K562 (cell line): ENCODE data around the gene ZNF641. TPM values are rescaled to one million over a fixed set of nuclear protein-coding genes. Genes with fewer than 3 reads are reported as not detected.

ENCODE experiments used
- ATAC-seq: fragments of 200-7000 bp; cut with Tn5 transposase; 3 replicates; pipeline ENCODE4 v1.9.1; 2020; ENCODE audit warnings: moderate library complexity
- BruUV-seq: library from RNA; stranded (reverse); fragments of 400-500 nt; replicated peaks from 2 replicates; lab custom pipeline; 2021; lab: Mats Ljungman, UMichigan
- CTCF ChIA-PET: fragments of 300-600 bp; formaldehyde crosslinking; extraction: SDS; loops from one replicate; lab custom pipeline; 2021; ENCODE audit warnings: low intra/inter-chr PET ratio; lab: Yijun Ruan, JAX
- POLR2A ChIA-PET: fragments of 300-600, 350-650 bp; sonication (Branson Sonifier 250); formaldehyde crosslinking; extraction: SDS; loops from one replicate; lab custom pipeline; 2021; ENCODE audit warnings: antibody characterized with exemption, inconsistent platforms; lab: Yijun Ruan, JAX
- DNase-seq, 4 experiments: peaks; one replicate each; pipeline versions ENCODE4 v3.0.0 to v3.0.0-alpha.2; 2011 to 2018; ENCODE audit warnings: low spot score in 3 of 4, mixed read lengths in 3 of 4; ENCODE audit errors: extremely low read depth in 1 of 4
- FAIRE-seq: peaks from 2 replicates; lab custom pipeline; 2011; peaks lifted over from hg19 to GRCh38; lab: Jason Lieb, UNC
- H2AFZ ChIP-seq: 2 replicates; pipeline ENCODE4 v1.6.0; 2011; ENCODE audit warnings: low read depth, low read length, control low read depth, inconsistent platforms
- H3K27ac ChIP-seq: fragments of 200-600 bp; 3 replicates; pipeline ENCODE4 v1.8.0; 2011; ENCODE audit warnings: low read depth, mild to moderate bottlenecking, control low read depth, inconsistent platforms, low read length, moderate library complexity, mixed read lengths; ENCODE audit errors: extremely low read depth
- H3K27me3 ChIP-seq, 2 experiments: fragments of 300-600 bp in 1 of 2; 2 replicates in 1 of 2; 3 replicates in 1 of 2; pipeline versions ENCODE4 v1.6.0 to v1.8.0; 2011; ENCODE audit warnings: inconsistent platforms in 2 of 2, low read length in 2 of 2, mild to moderate bottlenecking in 1 of 2, mixed read lengths in 1 of 2, moderate library complexity in 1 of 2; ENCODE audit not compliant: control insufficient read depth in 2 of 2, insufficient read depth in 2 of 2
- H3K36me3 ChIP-seq: fragments of 300-600 bp; 3 replicates; pipeline ENCODE4 v1.8.0; 2011; ENCODE audit warnings: mild to moderate bottlenecking, low read length, inconsistent platforms; ENCODE audit not compliant: control insufficient read depth, insufficient read depth
- H3K4me1 ChIP-seq, 2 experiments: fragments of 200-600 bp in 1 of 2; replicated peaks in 1 of 2; 2 replicates in 1 of 2; 3 replicates in 1 of 2; pipeline versions ENCODE4 v1.5.1 to v1.8.0; 2011; ENCODE audit warnings: inconsistent platforms in 2 of 2, low read length in 2 of 2, mild to moderate bottlenecking in 1 of 2, mixed read lengths in 1 of 2, moderate library complexity in 1 of 2; ENCODE audit not compliant: control insufficient read depth in 2 of 2, insufficient read depth in 2 of 2
- H3K4me2 ChIP-seq: 2 replicates; pipeline ENCODE4 v1.6.1; 2011; ENCODE audit warnings: low read length, control low read depth, inconsistent platforms, mixed read lengths; ENCODE audit not compliant: insufficient read depth
- H3K4me3 ChIP-seq: fragments of 200-600 bp; sonication (generic), shearing (Covaris generic); 2 replicates; pipeline ENCODE4 v1.5.1; 2016; ENCODE audit warnings: control low read depth, inconsistent platforms
- H3K79me2 ChIP-seq: fragments of 200-600 bp; 3 replicates; pipeline ENCODE4 v1.8.0; 2011; ENCODE audit warnings: low read length, inconsistent platforms; ENCODE audit not compliant: control insufficient read depth, insufficient read depth
- H3K9ac ChIP-seq, 2 experiments: 2 replicates each; pipeline versions ENCODE4 v1.6.0 to v1.6.1; 2011; ENCODE audit warnings: low read depth in 2 of 2, low read length in 2 of 2, control low read depth in 1 of 2, inconsistent platforms in 1 of 2, mild to moderate bottlenecking in 1 of 2, mixed read lengths in 1 of 2; ENCODE audit not compliant: insufficient read depth in 1 of 2
- H3K9me1 ChIP-seq: one replicate; pipeline ENCODE4 v1.6.0; 2011; ENCODE audit warnings: inconsistent platforms, mild to moderate bottlenecking, low read length, moderate library complexity; ENCODE audit not compliant: control insufficient read depth, insufficient read depth
- H3K9me3 ChIP-seq: replicated peaks from 2 replicates; pipeline ENCODE4 v1.5.1; 2011; ENCODE audit warnings: low read depth, low read length, inconsistent platforms; ENCODE audit not compliant: control insufficient read depth, insufficient read depth
- H4K20me1 ChIP-seq: replicated peaks from 2 replicates; pipeline ENCODE4 v1.6.1; 2011; ENCODE audit warnings: low read length, inconsistent platforms, mixed read lengths; ENCODE audit not compliant: control insufficient read depth, insufficient read depth
- ETS1 ChIP-seq: conservative IDR thresholded peaks from 2 replicates; pipeline ENCODE4 v1.6.1; 2011; ENCODE audit warnings: low read depth, mild to moderate bottlenecking, low read length; ENCODE audit not compliant: control insufficient read depth
- HEY1 ChIP-seq: fragments of 250-450 bp; sonication (Bioruptor Pico); IDR thresholded peaks from 2 replicates; pipeline ENCODE4 v1.5.0; 2020; ENCODE audit warnings: mild to moderate bottlenecking, moderate library complexity, borderline replicate concordance
- MED1 ChIP-seq: sonication (generic); formaldehyde crosslinking; IDR thresholded peaks from 2 replicates; pipeline ENCODE4 v1.8.1; 2023; ENCODE audit warnings: missing genetic modification reagents, borderline replicate concordance
- NFIC ChIP-seq: fragments of 450-650 bp; IDR thresholded peaks from 2 replicates; pipeline ENCODE4 v1.6.1; 2017; ENCODE audit warnings: mild to moderate bottlenecking, inconsistent platforms
- SREBF1 ChIP-seq: fragments of 150-350 bp; IDR thresholded peaks from 2 replicates; pipeline ENCODE4 v1.6.1; 2014; ENCODE audit warnings: antibody characterized with exemption, low read depth, low read length, borderline replicate concordance
- ZNF551 ChIP-seq: fragments of 250-450 bp; sonication (Bioruptor Pico); IDR thresholded peaks from 2 replicates; pipeline ENCODE4 v1.5.0; 2021; ENCODE audit warnings: mild to moderate bottlenecking, moderate library complexity
- WGBS: fragments of 100-300 bp; shearing (Covaris generic); methylation state at CpG from one replicate; pipeline ENCODE4 v1.1.6; 2016; ENCODE audit warnings: low coverage, mixed read lengths; ENCODE audit not compliant: insufficient coverage; ENCODE audit errors: missing lambda C conversion rate; 5-methylcytosine and 5-hydroxymethylcytosine counted together
- in situ Hi-C: fragments of 300-500 bp; cut with MboI; formaldehyde crosslinking; loops from 4 replicates; pipeline ENCODE4 v1.15.0; 2018; ENCODE audit warnings: inconsistent platforms, mixed read lengths
- intact Hi-C: fragments of 100-400 bp; cut with micrococcal nuclease; formaldehyde crosslinking; loops from 2 replicates; pipeline ENCODE4 v1.14.2; 2022
- polyA plus RNA-seq, 8 experiments: library from polyadenylated mRNA; depleted of rRNA in 4 of 8; stranded (reverse) in 5 of 8; unstranded in 3 of 8; fragments of >200 nt; fragmentation: Nextera tagmentation in 2 of 8; fragmentation: Illumina TruSeq in 1 of 8; extraction: Ambion mirVana in 2 of 8; extraction: Trizol in 1 of 8; gene quantifications; 2 replicates each; pipeline versions ENCODE4 v1.2.1 to v1.2.3, GENCODE V29; 2011 to 2014; ENCODE audit warnings: inconsistent platforms in 1 of 8, missing spikeins in 1 of 8
- total RNA-seq, 7 experiments: library from RNA; depleted of rRNA in 6 of 7; stranded (reverse); fragments of >200 nt in 6 of 7; fragmentation: Illumina TruSeq in 2 of 7; extraction: Trizol in 2 of 7; gene quantifications; 2 replicates each; pipeline versions ENCODE4 v1.2.1 to v1.2.3, GENCODE V29; 2011 to 2021; ENCODE audit warnings: low replicate concordance in 1 of 7
- TF ChIP-seq, protein P1 (sequence below): fragments of 250-450 bp; sonication (Bioruptor Pico); IDR thresholded peaks from 2 replicates; pipeline ENCODE4 v1.4.0; 2020
- TF ChIP-seq, protein P2 (sequence below): fragments of 250-450 bp; sonication (Bioruptor Pico); IDR thresholded peaks from 2 replicates; pipeline ENCODE4 v1.8.0; 2021; ENCODE audit warnings: mild to moderate bottlenecking, moderate library complexity

ZNF641 gene
- total and polyA plus RNA-seq, 9 of the 15 experiments (the other 6 are each of a cell fraction or from before 2014, with no cell fraction given) = 2.5 to 15.6 (median 9.2) TPM

GRCh38 chr12:48339442-48340117 is 11.1 kb downstream of the ZNF641 start:
- Histone ChIP-seq H3K27me3 (no peaks in the 10 kb centered on the region), H3K79me2 (no peaks in the 10 kb centered on the region), H3K9me1 (no peaks in the 10 kb centered on the region), H3K9ac (no peak overlapping the region), H3K4me2 (no peak overlapping the region), H3K4me3 (no peak overlapping the region), H3K27ac (no peak overlapping the region), H3K36me3 (peaks cover 19% of the 10 kb centered on the region; the same call in 2 of the 3 replicates), H3K9me3 (no peaks in the 10 kb centered on the region), H3K4me1 (no peaks in the 10 kb centered on the region), H2AFZ (no peak overlapping the region), H4K20me1 (no peaks in the 10 kb centered on the region)
- intact Hi-C loops (loop anchor here (5.0 kb wide), 1 partner anchor 113 kb away; no protein-coding TSS in a partner anchor), in situ Hi-C loops (no loop called here)
- TF ChIP-seq ETS1 = no peak
- no peak for TF ChIP-seq SREBF1
- TF ChIP-seq ZNF551 (CRISPR knock-in tag) = no peak
- no peak for TF ChIP-seq MED1 (CRISPR knock-in tag)
- TF ChIP-seq, protein P1, sequence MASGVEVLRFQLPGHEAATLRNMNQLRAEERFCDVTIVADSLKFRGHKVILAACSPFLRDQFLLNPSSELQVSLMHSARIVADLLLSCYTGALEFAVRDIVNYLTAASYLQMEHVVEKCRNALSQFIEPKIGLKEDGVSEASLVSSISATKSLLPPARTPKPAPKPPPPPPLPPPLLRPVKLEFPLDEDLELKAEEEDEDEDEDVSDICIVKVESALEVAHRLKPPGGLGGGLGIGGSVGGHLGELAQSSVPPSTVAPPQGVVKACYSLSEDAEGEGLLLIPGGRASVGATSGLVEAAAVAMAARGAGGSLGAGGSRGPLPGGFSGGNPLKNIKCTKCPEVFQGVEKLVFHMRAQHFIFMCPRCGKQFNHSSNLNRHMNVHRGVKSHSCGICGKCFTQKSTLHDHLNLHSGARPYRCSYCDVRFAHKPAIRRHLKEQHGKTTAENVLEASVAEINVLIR (CRISPR knock-in tag) = no peak
- TF ChIP-seq NFIC = no peak
- TF ChIP-seq, protein P2, sequence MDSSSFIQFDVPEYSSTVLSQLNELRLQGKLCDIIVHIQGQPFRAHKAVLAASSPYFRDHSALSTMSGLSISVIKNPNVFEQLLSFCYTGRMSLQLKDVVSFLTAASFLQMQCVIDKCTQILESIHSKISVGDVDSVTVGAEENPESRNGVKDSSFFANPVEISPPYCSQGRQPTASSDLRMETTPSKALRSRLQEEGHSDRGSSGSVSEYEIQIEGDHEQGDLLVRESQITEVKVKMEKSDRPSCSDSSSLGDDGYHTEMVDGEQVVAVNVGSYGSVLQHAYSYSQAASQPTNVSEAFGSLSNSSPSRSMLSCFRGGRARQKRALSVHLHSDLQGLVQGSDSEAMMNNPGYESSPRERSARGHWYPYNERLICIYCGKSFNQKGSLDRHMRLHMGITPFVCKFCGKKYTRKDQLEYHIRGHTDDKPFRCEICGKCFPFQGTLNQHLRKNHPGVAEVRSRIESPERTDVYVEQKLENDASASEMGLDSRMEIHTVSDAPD (CRISPR knock-in tag) = no peak
- TF ChIP-seq HEY1 = no peak
- no peak for DNase-seq
- BruUV-seq = no TSS peak
- ChIA-PET POLR2A (interaction anchor here (0.7 to 1.4 kb wide), 2 partner anchors 9 to 1547 kb away, joined by 3 to 4 read pairs; no protein-coding TSS in a partner anchor), CTCF (no interaction called here)
- FAIRE-seq = no peak
- 94% methylated on average over 3 of the region's 3 CpGs for WGBS
- ATAC-seq = no peak
